ENCODE data around the gene SMC4. TPM values are rescaled to one million over a fixed set of nuclear protein-coding genes. Genes with fewer than 3 reads are reported as not detected.

Gene SMC4
- total RNA-seq, 1 experiment from 2014 or later = 183 TPM

- TF ChIP-seq EZH2 (IDR thresholded peaks at IDR 0.05; ENCODE audit: low read length, unreplicated experiment) = no peak
- no peak for TF ChIP-seq CTCF (conservative IDR thresholded peaks at IDR 0.05; ENCODE audit: low read depth, low read length)
- no peak for TF ChIP-seq EZH2phosphoT487 (IDR thresholded peaks at IDR 0.05; ENCODE audit: borderline replicate concordance, low read length)
- POLR2A ChIA-PET (ENCODE audit: unreplicated experiment) = no interaction called here
- no peak overlapping the region for H3K9ac ChIP-seq (ENCODE audit: low read length)
- ATAC-seq = no peak
- H2AFZ ChIP-seq (ENCODE audit: low read length) = no peak overlapping the region
- intact Hi-C loops (cut with micrococcal nuclease) = no loop called here
- no peaks in the 10 kb centered on the region for H3K36me3 ChIP-seq (ENCODE audit: low read depth, low read length)
- no peaks in the 10 kb centered on the region for H3K79me2 ChIP-seq (ENCODE audit: low read length)
- BruUV-seq (replicated peaks) = no TSS peak
- H3K4me3 ChIP-seq (ENCODE audit: low read length) = no peak overlapping the region
- H3K9me2 ChIP-seq (replicated peaks; ENCODE audit: low read length) = no peaks in the 10 kb centered on the region
- no peak overlapping the region for H3K4me2 ChIP-seq (ENCODE audit: low read length)
- no peaks in the 10 kb centered on the region for H4K20me1 ChIP-seq (ENCODE audit: low read length)
- H3K4me1 ChIP-seq (ENCODE audit: insufficient read depth, low read length) = no peaks in the 10 kb centered on the region
- no peak for DNase-seq
- no peaks in the 10 kb centered on the region for H3F3A ChIP-seq (ENCODE audit: low read length, unreplicated experiment)
- CTCF ChIA-PET = no interaction called here
- H3K9me3 ChIP-seq (ENCODE audit: low read length) = no peaks in the 10 kb centered on the region
- H3K27me3 ChIP-seq (ENCODE audit: low read length) = no peaks in the 10 kb centered on the region
- H3K27ac ChIP-seq (ENCODE audit: low read length) = no peak overlapping the region
Observed at GRCh38 chr3:160477750-160478149, 78.3 kb downstream of the SMC4 start.

- no peak overlapping the region for H3K4me2 ChIP-seq (ENCODE audit: low read length)
- POLR2A ChIA-PET (ENCODE audit: unreplicated experiment) = no interaction called here
Observed at GRCh38 chr3:160478338-160478737, 78.9 kb downstream of the SMC4 start.

DNA sequence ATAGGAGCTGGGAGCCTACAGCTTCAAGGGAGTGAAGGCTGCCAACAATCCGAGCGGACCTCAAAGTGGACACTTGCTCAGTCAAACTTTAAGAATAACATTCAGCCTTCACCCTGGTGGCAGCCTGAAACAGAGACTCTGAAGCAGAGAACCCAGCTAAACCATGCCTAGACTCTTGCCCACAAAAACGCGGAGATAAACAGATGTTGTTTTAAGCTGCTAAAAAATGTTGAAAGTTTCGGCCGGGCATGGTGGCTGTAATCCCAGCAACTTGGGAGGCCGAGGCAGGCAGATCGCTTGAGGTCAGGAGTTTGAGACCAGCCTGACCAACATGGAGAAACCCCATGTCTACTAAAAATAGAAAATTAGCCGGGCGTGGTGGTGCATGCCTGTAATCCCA, 79.9 kb downstream of the SMC4 start:
- Histone ChIP-seq H4K20me1 (ENCODE audit: low read length) (no peaks in the 10 kb centered on the region), H3F3A (ENCODE audit: low read length, unreplicated experiment) (no peaks in the 10 kb centered on the region), H3K36me3 (ENCODE audit: low read depth, low read length) (no peaks in the 10 kb centered on the region), H3K27me3 (ENCODE audit: low read length) (no peaks in the 10 kb centered on the region), H3K9me3 (ENCODE audit: low read length) (no peaks in the 10 kb centered on the region), H2AFZ (ENCODE audit: low read length) (no peak overlapping the region), H3K79me2 (ENCODE audit: low read length) (no peaks in the 10 kb centered on the region), H3K4me1 (ENCODE audit: insufficient read depth, low read length) (no peaks in the 10 kb centered on the region), H3K27ac (ENCODE audit: low read length) (no peak overlapping the region), H3K4me2 (ENCODE audit: low read length) (no peak overlapping the region), H3K4me3 (ENCODE audit: low read length) (no peak overlapping the region), H3K9ac (ENCODE audit: low read length) (no peak overlapping the region), H3K9me2 (replicated peaks; ENCODE audit: low read length) (no peaks in the 10 kb centered on the region)
- BruUV-seq (replicated peaks) = no TSS peak
- TF ChIP-seq CTCF (conservative IDR thresholded peaks at IDR 0.05; ENCODE audit: low read depth, low read length) = no peak
- no peak for TF ChIP-seq EZH2phosphoT487 (IDR thresholded peaks at IDR 0.05; ENCODE audit: borderline replicate concordance, low read length)
- no peak for TF ChIP-seq EZH2 (IDR thresholded peaks at IDR 0.05; ENCODE audit: low read length, unreplicated experiment)
- POLR2A ChIA-PET (ENCODE audit: unreplicated experiment) = no interaction called here
- CTCF ChIA-PET = no interaction called here
- DNase-seq = no peak
- no peak for ATAC-seq
- intact Hi-C loops (cut with micrococcal nuclease) = no loop called here

More at GRCh38 chr3:160478338-160478737, 78.9 kb downstream of the SMC4 start:
- no peak overlapping the region for H3K4me3 ChIP-seq (ENCODE audit: low read length)
- H3K9ac ChIP-seq (ENCODE audit: low read length) = no peak overlapping the region
- no TSS peak for BruUV-seq (replicated peaks)
- no peak overlapping the region for H2AFZ ChIP-seq (ENCODE audit: low read length)
- no peak overlapping the region for H3K27ac ChIP-seq (ENCODE audit: low read length)
- H3K9me3 ChIP-seq (ENCODE audit: low read length) = no peaks in the 10 kb centered on the region
- CTCF ChIA-PET = no interaction called here
- ATAC-seq (no peak), DNase-seq (no peak)
- intact Hi-C loops (cut with micrococcal nuclease) = no loop called here
- H3K36me3 ChIP-seq (ENCODE audit: low read depth, low read length) = no peaks in the 10 kb centered on the region
- no peaks in the 10 kb centered on the region for H3F3A ChIP-seq (ENCODE audit: low read length, unreplicated experiment)
- H4K20me1 ChIP-seq (ENCODE audit: low read length) = no peaks in the 10 kb centered on the region
- H3K27me3 ChIP-seq (ENCODE audit: low read length) = no peaks in the 10 kb centered on the region
- no peaks in the 10 kb centered on the region for H3K4me1 ChIP-seq (ENCODE audit: insufficient read depth, low read length)
- TF ChIP-seq CTCF (conservative IDR thresholded peaks at IDR 0.05; ENCODE audit: low read depth, low read length) = no peak
- no peak for TF ChIP-seq EZH2phosphoT487 (IDR thresholded peaks at IDR 0.05; ENCODE audit: borderline replicate concordance, low read length)
- TF ChIP-seq EZH2 (IDR thresholded peaks at IDR 0.05; ENCODE audit: low read length, unreplicated experiment) = no peak
- H3K9me2 ChIP-seq (replicated peaks; ENCODE audit: low read length) = no peaks in the 10 kb centered on the region
- no peaks in the 10 kb centered on the region for H3K79me2 ChIP-seq (ENCODE audit: low read length)
